GM23338 (cell line): ENCODE results near the gene CDK11A. TPM values are rescaled to one million over a fixed set of nuclear protein-coding genes. Genes with fewer than 3 reads are reported as not detected.

Experiments
- ATAC-seq: fragments of 200-7000 bp; cut with Tn5 transposase; 3 replicates; pipeline ENCODE4 v1.9.1; 2020
- DNase-seq: peaks from one replicate; pipeline ENCODE4 v3.0.0-alpha.2; 2015; ENCODE audit warnings: low spot score
- H2AFZ ChIP-seq: fragments of 200-600 bp; sonication (generic); 2 replicates; pipeline ENCODE4 v1.8.0; 2016; ENCODE audit warnings: antibody characterized with exemption, mild to moderate bottlenecking, moderate library complexity
- H3F3A ChIP-seq: fragments of 200-600 bp; sonication (generic); replicated peaks from 2 replicates; pipeline ENCODE4 v1.8.0; 2017; ENCODE audit warnings: antibody characterized with exemption, mixed run types, low read depth
- H3K27ac ChIP-seq: fragments of 200-600 bp; sonication (generic); 2 replicates; pipeline ENCODE4 v1.6.1; 2016; ENCODE audit warnings: low read depth
- H3K27me3 ChIP-seq: fragments of 200-600 bp; sonication (generic); 2 replicates; pipeline ENCODE4 v1.8.0; 2016; ENCODE audit warnings: mild to moderate bottlenecking, mixed run types, moderate library complexity; ENCODE audit not compliant: insufficient read depth
- H3K36me3 ChIP-seq: fragments of 200-600 bp; sonication (generic); 2 replicates; pipeline ENCODE4 v1.8.0; 2016; ENCODE audit warnings: mild to moderate bottlenecking; ENCODE audit not compliant: insufficient read depth
- H3K4me1 ChIP-seq: fragments of 200-600 bp; sonication (generic); 2 replicates; pipeline ENCODE4 v1.8.0; 2016; ENCODE audit warnings: mild to moderate bottlenecking, moderate library complexity; ENCODE audit not compliant: insufficient read depth
- H3K4me2 ChIP-seq: fragments of 200-600 bp; sonication (generic); 2 replicates; pipeline ENCODE4 v1.7.1; 2017; ENCODE audit warnings: mixed run types
- H3K4me3 ChIP-seq: fragments of 200-600 bp; sonication (generic); 2 replicates; pipeline ENCODE4 v1.6.1; 2016; ENCODE audit warnings: mixed run types
- H3K79me2 ChIP-seq: fragments of 200-600 bp; sonication (generic); replicated peaks from 2 replicates; pipeline ENCODE4 v1.8.0; 2017; ENCODE audit warnings: mild to moderate bottlenecking; ENCODE audit not compliant: insufficient read depth
- H3K9me2 ChIP-seq: fragments of 200-600 bp; sonication (generic); 2 replicates; pipeline ENCODE4 v1.8.0; 2017; ENCODE audit not compliant: insufficient read depth
- H4K20me1 ChIP-seq: fragments of 200-600 bp; sonication (generic); replicated peaks from 2 replicates; pipeline ENCODE4 v1.8.0; 2017; ENCODE audit warnings: mild to moderate bottlenecking; ENCODE audit not compliant: insufficient read depth
- H3K27ac Mint-ChIP-seq: 2 replicates; pipeline ENCODE4 v1.8.0; 2020; ENCODE audit warnings: inconsistent platforms, mild to moderate bottlenecking, moderate library complexity, mixed read lengths
- H3K27me3 Mint-ChIP-seq: 3 replicates; pipeline ENCODE4 v1.8.0; 2022; ENCODE audit warnings: low read depth, mild to moderate bottlenecking, moderate library complexity, mixed read lengths, inconsistent platforms; ENCODE audit not compliant: insufficient read depth, poor library complexity
- H3K36me3 Mint-ChIP-seq: 3 replicates; pipeline ENCODE4 v1.8.0; 2021; ENCODE audit warnings: low read depth, mild to moderate bottlenecking, inconsistent platforms, moderate library complexity, mixed read lengths
- H3K4me1 Mint-ChIP-seq: 3 replicates; pipeline ENCODE4 v1.8.0; 2020; ENCODE audit warnings: mild to moderate bottlenecking, inconsistent platforms, mixed read lengths
- H3K4me3 Mint-ChIP-seq: 3 replicates; pipeline ENCODE4 v1.8.0; 2021; ENCODE audit warnings: moderate library complexity, mild to moderate bottlenecking, inconsistent platforms, mixed read lengths
- H3K9me3 Mint-ChIP-seq: 3 replicates; pipeline ENCODE4 v1.8.0; 2020; ENCODE audit warnings: moderate library complexity, mild to moderate bottlenecking, inconsistent platforms, mixed read lengths
- CTCF ChIP-seq, 2 experiments: fragments of 200-600 bp in 1 of 2; sonication (generic) in 1 of 2; conservative IDR thresholded peaks; 2 replicates each; pipeline versions ENCODE4 v1.5.1 to v1.6.1; 2016 to 2017; ENCODE audit warnings: antibody characterized with exemption in 2 of 2, low read depth in 2 of 2, mild to moderate bottlenecking in 2 of 2, moderate library complexity in 1 of 2
- EZH2 ChIP-seq: fragments of 200-600 bp; sonication (generic); IDR thresholded peaks from one replicate; pipeline ENCODE4 v1.8.0; 2017; ENCODE audit warnings: antibody characterized with exemption, mild to moderate bottlenecking, low read depth; ENCODE audit not compliant: unreplicated experiment
- EZH2phosphoT487 ChIP-seq: fragments of 200-600 bp; sonication (generic); IDR thresholded peaks from one replicate; pipeline ENCODE4 v1.8.1; 2018; ENCODE audit warnings: antibody characterized with exemption; ENCODE audit not compliant: unreplicated experiment
- JUNB ChIP-seq: IDR thresholded peaks from one replicate; pipeline ENCODE4 v1.6.1; 2016; ENCODE audit warnings: antibody characterized with exemption; ENCODE audit not compliant: unreplicated experiment
- POLR2AphosphoS5 ChIP-seq: IDR thresholded peaks from 2 replicates; pipeline ENCODE4 v1.6.1; 2016; ENCODE audit warnings: antibody characterized with exemption, low read depth
- STAT1 ChIP-seq: IDR thresholded peaks from one replicate; pipeline ENCODE4 v1.6.1; 2016; ENCODE audit warnings: antibody characterized with exemption; ENCODE audit not compliant: unreplicated experiment
- ZNF114 ChIP-seq: fragments of 250-450 bp; sonication (Bioruptor Pico); IDR thresholded peaks from 2 replicates; pipeline ENCODE4 v1.5.0; 2020; ENCODE audit warnings: mild to moderate bottlenecking, moderate library complexity
- ZNF462 ChIP-seq: fragments of 250-450 bp; sonication (Bioruptor Pico); IDR thresholded peaks from 2 replicates; pipeline ENCODE4 v1.5.0; 2020; ENCODE audit warnings: mild to moderate bottlenecking, moderate library complexity
- polyA plus RNA-seq: library from polyadenylated mRNA; unstranded; fragments of >200 nt; fragmentation: Nextera tagmentation; extraction: Ambion mirVana; gene quantifications from 2 replicates; pipeline ENCODE4 v1.2.1, GENCODE V29; 2016
- total RNA-seq: library from RNA; depleted of rRNA; stranded (reverse); fragments of >200 nt; shearing (Covaris generic); gene quantifications from 2 replicates; pipeline ENCODE4 v1.2.3, GENCODE V29; 2014

Gene CDK11A
- total and polyA plus RNA-seq, 2 experiments from 2014 or later, result 22.8 to 72.6 TPM

- Histone ChIP-seq H3K4me1 (no peaks in the 10 kb centered on the region), H3K4me2 (no peak overlapping the region), H3K27me3 (no peaks in the 10 kb centered on the region), H3K79me2 (peaks cover 84% of the 10 kb centered on the region), H3F3A (no peaks in the 10 kb centered on the region), H4K20me1 (peaks cover 49% of the 10 kb centered on the region), H3K9me2 (no peaks in the 10 kb centered on the region), H3K36me3 (peaks cover 22% of the 10 kb centered on the region), H2AFZ (no peak overlapping the region), H3K27ac (no peak overlapping the region), H3K4me3 (no peak overlapping the region)
- peaks cover 2% of the 10 kb centered on the region for H3K27me3 Mint-ChIP-seq
- no peak overlapping the region for H3K27ac Mint-ChIP-seq
- no peaks in the 10 kb centered on the region for H3K4me1 Mint-ChIP-seq
- peaks cover 75% of the 10 kb centered on the region for H3K36me3 Mint-ChIP-seq
- DNase-seq, result no peak
- no peak for ATAC-seq
- TF ChIP-seq EZH2 (no peak), JUNB (no peak), ZNF462 (CRISPR knock-in tag) (no peak), POLR2AphosphoS5 (no peak), ZNF114 (CRISPR knock-in tag) (no peak), STAT1 (no peak), EZH2phosphoT487 (no peak), CTCF (conservative IDR thresholded peaks at IDR 0.05; ENCODE audit: low read depth in 2 of 2) (no peak)
- H3K4me3 Mint-ChIP-seq, result no peak overlapping the region
- 0 out of 3 replicates have a peak, but pooled peaks cover under 1% of the 10 kb centered on the region for H3K9me3 Mint-ChIP-seq
These were observed 40.8 kb upstream of the CDK11A start for GRCh38 chr1:1764876-1765470.
